MM.1S (cell line): ENCODE data around the gene LRMDA.

Experiments
- EZH2 ChIP-seq: fragments of 300-600 bp; sonication (generic); optimal IDR thresholded peaks from 2 replicates; pipeline ENCODE3; 2017; ENCODE audit warnings: low read depth, mild to moderate bottlenecking, antibody characterized with exemption, low read length, mixed read lengths
- EZH2phosphoT487 ChIP-seq: fragments of 300-600 bp; sonication (generic); IDR thresholded peaks from 2 replicates; pipeline ENCODE4 v1.6.1; 2018; ENCODE audit warnings: antibody characterized with exemption, low read length
- TF ChIP-seq, protein P1 (sequence below): fragments of 300-600 bp; sonication (generic); IDR thresholded peaks from 2 replicates; pipeline ENCODE4 v1.5.1; 2016; ENCODE audit warnings: antibody characterized with exemption, low read length, mixed read lengths

DNA sequence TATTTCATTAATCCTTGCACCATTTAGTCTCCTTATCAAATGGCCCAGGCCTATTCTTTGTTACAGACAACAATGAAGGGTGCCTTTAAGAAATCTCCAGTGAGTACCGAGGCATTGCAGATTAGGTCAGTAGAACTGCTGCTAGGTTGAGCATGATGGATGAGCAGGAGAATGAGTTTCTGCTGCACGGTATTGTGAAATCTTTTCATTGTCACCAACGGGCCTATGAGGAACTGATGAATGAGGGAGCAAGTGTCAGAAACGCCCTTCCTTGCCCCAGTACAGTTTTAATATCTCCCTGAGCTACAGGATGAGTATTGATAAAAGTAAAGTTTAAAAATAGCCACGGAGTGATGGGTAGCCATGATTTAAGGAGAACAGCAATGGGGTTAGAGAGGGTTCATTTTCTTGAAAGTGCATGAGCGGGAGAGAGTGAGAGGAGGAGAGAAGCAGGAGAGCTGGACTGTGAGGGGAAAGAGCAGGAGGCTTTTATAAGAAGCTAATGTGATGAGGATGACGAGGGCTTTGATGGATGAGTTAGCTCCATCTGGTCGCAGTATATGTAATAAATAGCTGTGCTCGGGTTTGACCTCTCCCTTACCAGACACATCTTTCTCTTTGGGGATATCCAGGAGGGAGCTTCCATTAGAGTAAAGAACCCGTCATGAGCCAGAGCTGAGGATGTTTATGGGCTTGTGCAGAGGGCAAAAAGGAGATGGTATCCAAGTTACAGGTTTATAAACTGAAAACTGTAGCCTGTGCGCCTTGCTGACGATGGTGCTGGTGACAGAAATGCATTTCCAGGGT is 526.1 kb downstream of the LRMDA start:
- TF ChIP-seq, protein P1, sequence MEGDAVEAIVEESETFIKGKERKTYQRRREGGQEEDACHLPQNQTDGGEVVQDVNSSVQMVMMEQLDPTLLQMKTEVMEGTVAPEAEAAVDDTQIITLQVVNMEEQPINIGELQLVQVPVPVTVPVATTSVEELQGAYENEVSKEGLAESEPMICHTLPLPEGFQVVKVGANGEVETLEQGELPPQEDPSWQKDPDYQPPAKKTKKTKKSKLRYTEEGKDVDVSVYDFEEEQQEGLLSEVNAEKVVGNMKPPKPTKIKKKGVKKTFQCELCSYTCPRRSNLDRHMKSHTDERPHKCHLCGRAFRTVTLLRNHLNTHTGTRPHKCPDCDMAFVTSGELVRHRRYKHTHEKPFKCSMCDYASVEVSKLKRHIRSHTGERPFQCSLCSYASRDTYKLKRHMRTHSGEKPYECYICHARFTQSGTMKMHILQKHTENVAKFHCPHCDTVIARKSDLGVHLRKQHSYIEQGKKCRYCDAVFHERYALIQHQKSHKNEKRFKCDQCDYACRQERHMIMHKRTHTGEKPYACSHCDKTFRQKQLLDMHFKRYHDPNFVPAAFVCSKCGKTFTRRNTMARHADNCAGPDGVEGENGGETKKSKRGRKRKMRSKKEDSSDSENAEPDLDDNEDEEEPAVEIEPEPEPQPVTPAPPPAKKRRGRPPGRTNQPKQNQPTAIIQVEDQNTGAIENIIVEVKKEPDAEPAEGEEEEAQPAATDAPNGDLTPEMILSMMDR = no peak
- TF ChIP-seq EZH2 (no peak), EZH2phosphoT487 (no peak)
